ENCODE measurements around the gene BPGM. TPM values are rescaled to one million over a fixed set of nuclear protein-coding genes. Genes with fewer than 3 reads are reported as not detected.

Gene BPGM
- total and polyA plus RNA-seq, 2 donors (not counting 1 experiment from before 2014, with no cell fraction given): 7.0 to 9.7 TPM

- CTCF ChIA-PET: no interaction called here
- H3K27me3 ChIP-seq (replicated peaks in 1 of 4; ENCODE audit: control extremely low read depth in 1 of 4, control insufficient read depth in 3 of 4, insufficient read depth in 4 of 4, low read length in 3 of 4): no peaks in the 10 kb centered on the region
- Mint-ChIP-seq H3K27me3 (no peaks in the 10 kb centered on the region), H3K9me3 (ENCODE audit: insufficient read depth) (no peaks in the 10 kb centered on the region), H3K27ac (no peak overlapping the region), H3K4me3 (no peak overlapping the region), H3K4me1 (peaks cover 29% of the 10 kb centered on the region)
- TF ChIP-seq CTCF (IDR thresholded peaks at IDR 0.05): no peak
- TF ChIP-seq EZH2 (IDR thresholded peaks at IDR 0.05; ENCODE audit: borderline replicate concordance, insufficient read depth, low read depth, low read length, poor library complexity, severe bottlenecking): no peak
- peaks cover 2 to 19% of the 10 kb centered on the region in 2 experiments for H3K36me3 ChIP-seq (replicated peaks in 1 of 2; ENCODE audit: control extremely low read depth in 1 of 2, control insufficient read depth in 1 of 2, extremely low read depth in 1 of 2, insufficient read depth in 2 of 2, low read length in 1 of 2)
- POLR2A ChIA-PET: no interaction called here
- no CpG with 5 or more reads among the region's 1 CpG for WGBS (ENCODE audit: insufficient coverage)
- H3K79me2 ChIP-seq (ENCODE audit: control insufficient read depth, insufficient read depth, low read length): peaks cover 27% of the 10 kb centered on the region
- no peak overlapping the region for H3K4me3 ChIP-seq (ENCODE audit: control extremely low read depth in 1 of 5, extremely low read depth in 1 of 5, insufficient read depth in 1 of 5, low read depth in 2 of 5, low read length in 4 of 5)
- H3K4me1 ChIP-seq (ENCODE audit: control insufficient read depth in 2 of 2, insufficient read depth in 2 of 2, low read length in 2 of 2): peaks cover 13 to 18% of the 10 kb centered on the region in 2 donors
- ATAC-seq (ENCODE audit: low read depth) (no peak), DNase-seq (no peak)
- no peak overlapping the region for H3K9ac ChIP-seq (ENCODE audit: low read length)
- intact Hi-C loops (cut with micrococcal nuclease): no loop called here
- H3K9me3 ChIP-seq (ENCODE audit: control extremely low read depth in 1 of 3, control insufficient read depth in 2 of 3, insufficient read depth in 1 of 3, low read length in 2 of 3): no peaks in the 10 kb centered on the region
- H3K27ac ChIP-seq (ENCODE audit: low read length in 2 of 2): no peak overlapping the region
- H2AFZ ChIP-seq (ENCODE audit: insufficient read depth, low read depth, low read length, poor library complexity, severe bottlenecking): no peak overlapping the region
- peaks cover 5% of the 10 kb centered on the region for H4K20me1 ChIP-seq (ENCODE audit: control insufficient read depth, insufficient read depth, low read length, poor library complexity, severe bottlenecking)
- no peak overlapping the region for H3K4me2 ChIP-seq (replicated peaks; ENCODE audit: low read depth, low read length, poor library complexity, severe bottlenecking)
Observed at GRCh38 chr7:134667899-134668298, 21.2 kb downstream of the BPGM start.

- H3K36me3 ChIP-seq (replicated peaks in 1 of 2; ENCODE audit: control extremely low read depth in 1 of 2, control insufficient read depth in 1 of 2, extremely low read depth in 1 of 2, insufficient read depth in 2 of 2, low read length in 1 of 2): peaks cover 0 to 8% of the 10 kb centered on the region in 2 experiments
- peak overlapping the region; percentile 53 for H3K9ac ChIP-seq (ENCODE audit: low read length)
- peaks cover 0 to 3% (median 2%) of the 10 kb centered on the region in 3 donors for H3K9me3 ChIP-seq (ENCODE audit: control extremely low read depth in 1 of 3, control insufficient read depth in 2 of 3, insufficient read depth in 1 of 3, low read length in 2 of 3)
- POLR2A ChIA-PET: no interaction called here
- H3K9me3 Mint-ChIP-seq (ENCODE audit: insufficient read depth): no peaks in the 10 kb centered on the region
- no peak overlapping the region for H3K4me3 ChIP-seq (ENCODE audit: control extremely low read depth in 1 of 5, extremely low read depth in 1 of 5, insufficient read depth in 1 of 5, low read depth in 2 of 5, low read length in 4 of 5)
- H3K27me3 Mint-ChIP-seq: no peaks in the 10 kb centered on the region
- H3K27me3 ChIP-seq (replicated peaks in 1 of 4; ENCODE audit: control extremely low read depth in 1 of 4, control insufficient read depth in 3 of 4, insufficient read depth in 4 of 4, low read length in 3 of 4): no peaks in the 10 kb centered on the region
- H3K4me1 Mint-ChIP-seq: peaks cover 29% of the 10 kb centered on the region
- peaks cover 13 to 18% of the 10 kb centered on the region in 2 donors for H3K4me1 ChIP-seq (ENCODE audit: control insufficient read depth in 2 of 2, insufficient read depth in 2 of 2, low read length in 2 of 2)
- 100% methylated on average over 1 of the region's 4 CpGs for WGBS (ENCODE audit: insufficient coverage)
- TF ChIP-seq CTCF (IDR thresholded peaks at IDR 0.05) (no peak), EZH2 (IDR thresholded peaks at IDR 0.05; ENCODE audit: borderline replicate concordance, insufficient read depth, low read depth, low read length, poor library complexity, severe bottlenecking) (no peak)
- H3K4me2 ChIP-seq (replicated peaks; ENCODE audit: low read depth, low read length, poor library complexity, severe bottlenecking): peak overlapping the region; percentile 58
- H4K20me1 ChIP-seq (ENCODE audit: control insufficient read depth, insufficient read depth, low read length, poor library complexity, severe bottlenecking): peaks cover 5% of the 10 kb centered on the region
- H2AFZ ChIP-seq (ENCODE audit: insufficient read depth, low read depth, low read length, poor library complexity, severe bottlenecking): no peak overlapping the region
- no peak for DNase-seq
- intact Hi-C loops (cut with micrococcal nuclease): no loop called here
- H3K27ac ChIP-seq (ENCODE audit: low read length in 2 of 2): peak overlapping the region; percentile 14 to 57
- no peak for ATAC-seq (ENCODE audit: low read depth)
- no peak overlapping the region for H3K4me3 Mint-ChIP-seq
- H3K27ac Mint-ChIP-seq: no peak overlapping the region
- CTCF ChIA-PET: no interaction called here
- H3K79me2 ChIP-seq (ENCODE audit: control insufficient read depth, insufficient read depth, low read length): peaks cover 21% of the 10 kb centered on the region
Observed at GRCh38 chr7:134669388-134669787, 22.7 kb downstream of the BPGM start.
